HEK293T (cell line): Measurements from ENCODE around the gene IGF1R.

Experiments used
- ARNT ChIP-seq: fragments of 450-650 bp; IDR thresholded peaks from 2 replicates; pipeline ENCODE4 v1.6.1; 2017; ENCODE audit warnings: mild to moderate bottlenecking
- BHLHE40 ChIP-seq: fragments of 450-650 bp; IDR thresholded peaks from 2 replicates; pipeline ENCODE4 v1.6.1; 2016; ENCODE audit warnings: mild to moderate bottlenecking, moderate library complexity, borderline replicate concordance
- ELF4 ChIP-seq: fragments of 450-650 bp; IDR thresholded peaks from 2 replicates; pipeline ENCODE4 v1.6.1; 2017; ENCODE audit warnings: antibody characterized with exemption
- FOXA1 ChIP-seq: fragments of 450-650 bp; IDR thresholded peaks from 2 replicates; pipeline ENCODE4 v1.6.1; 2016; ENCODE audit warnings: mild to moderate bottlenecking
- FOXK2 ChIP-seq: fragments of 450-650 bp; IDR thresholded peaks from 2 replicates; pipeline ENCODE4 v1.6.1; 2016; ENCODE audit warnings: mild to moderate bottlenecking
- FOXM1 ChIP-seq: fragments of 450-650 bp; IDR thresholded peaks from 2 replicates; pipeline ENCODE4 v1.6.1; 2017; ENCODE audit warnings: mild to moderate bottlenecking, borderline replicate concordance
- HDGF ChIP-seq: fragments of 450-650 bp; IDR thresholded peaks from 2 replicates; pipeline ENCODE4 v1.6.1; 2017; ENCODE audit warnings: antibody characterized with exemption, borderline replicate concordance
- L3MBTL2 ChIP-seq: fragments of 450-650 bp; conservative IDR thresholded peaks from 2 replicates; pipeline ENCODE4 v1.6.1; 2016; ENCODE audit warnings: mild to moderate bottlenecking
- LEF1 ChIP-seq: fragments of 450-650 bp; IDR thresholded peaks from 2 replicates; pipeline ENCODE4 v1.6.1; 2017; ENCODE audit warnings: mild to moderate bottlenecking, borderline replicate concordance
- NFRKB ChIP-seq: fragments of 450-650 bp; IDR thresholded peaks from 2 replicates; pipeline ENCODE4 v1.6.1; 2016; ENCODE audit warnings: mild to moderate bottlenecking, moderate library complexity
- PKNOX1 ChIP-seq: fragments of 450-650 bp; IDR thresholded peaks from 2 replicates; pipeline ENCODE4 v1.6.1; 2016
- SP1 ChIP-seq: fragments of 450-650 bp; IDR thresholded peaks from 2 replicates; pipeline ENCODE4 v1.6.1; 2017
- SUZ12 ChIP-seq: fragments of 450-650 bp; IDR thresholded peaks from 2 replicates; pipeline ENCODE4 v1.6.1; 2016; ENCODE audit warnings: mild to moderate bottlenecking
- ZNF384 ChIP-seq: fragments of 450-650 bp; IDR thresholded peaks from 2 replicates; pipeline ENCODE4 v1.6.1; 2016

GRCh38 chr15:98958918-98959639 lies 310.7 kb downstream of the IGF1R start:
- TF ChIP-seq FOXA1: no peak
- TF ChIP-seq L3MBTL2: no peak
- no peak for TF ChIP-seq NFRKB
- TF ChIP-seq ZNF384: no peak
- no peak for TF ChIP-seq ELF4
- no peak for TF ChIP-seq FOXK2
- TF ChIP-seq SP1: no peak
- no peak for TF ChIP-seq SUZ12
- no peak for TF ChIP-seq BHLHE40
- no peak for TF ChIP-seq HDGF
- no peak for TF ChIP-seq LEF1
- TF ChIP-seq FOXM1: no peak
- no peak for TF ChIP-seq ARNT
- TF ChIP-seq PKNOX1: no peak
